Endothelial cell of umbilical vein (primary cell): ENCODE results near the gene DTD1. TPM values are rescaled to one million over a fixed set of nuclear protein-coding genes. Genes with fewer than 3 reads are reported as not detected.

Experiments
- BruUV-seq: library from RNA; stranded (reverse); fragments of 400-500 nt; replicated peaks from 2 replicates; lab custom pipeline; 2021; lab: Mats Ljungman, UMichigan
- CTCF ChIA-PET: fragments of 300-600, 350-600 bp; sonication (Branson Sonifier 250); formaldehyde crosslinking; loops from one replicate; lab custom pipeline; 2021; ENCODE audit warnings: antibody characterized with exemption, inconsistent platforms; lab: Charles Lee
- POLR2A ChIA-PET: fragments of 300-600, 350-600 bp; sonication (Branson Sonifier 250); formaldehyde crosslinking; loops from one replicate; lab custom pipeline; 2021; ENCODE audit warnings: antibody characterized with exemption, inconsistent platforms; lab: Charles Lee
- DNase-seq: peaks from one replicate; pipeline ENCODE4 v3.0.0-alpha.2; 2011; ENCODE audit warnings: low read depth, low spot score
- FAIRE-seq: peaks from 2 replicates; lab custom pipeline; 2011; peaks lifted over from hg19 to GRCh38; lab: Jason Lieb, UNC
- H2AFZ ChIP-seq: 2 replicates; pipeline ENCODE4 v1.6.0; 2012; ENCODE audit warnings: low read depth, low read length, control low read depth, inconsistent platforms
- H3K27ac ChIP-seq: 2 replicates; pipeline ENCODE4 v1.5.1; 2011; ENCODE audit warnings: low read depth, mild to moderate bottlenecking, control low read depth, low read length, moderate library complexity; ENCODE audit not compliant: insufficient read depth
- H3K27me3 ChIP-seq, 2 experiments: 2 replicates each; pipeline versions ENCODE4 v1.6.0 to v1.6.1; 2011; ENCODE audit warnings: low read length in 2 of 2, mixed read lengths in 1 of 2; ENCODE audit not compliant: control insufficient read depth in 2 of 2, insufficient read depth in 2 of 2
- H3K36me3 ChIP-seq, 2 experiments: 2 replicates in 1 of 2; 3 replicates in 1 of 2; pipeline ENCODE4 v1.5.1; 2011; ENCODE audit warnings: low read length in 2 of 2, mild to moderate bottlenecking in 1 of 2, moderate library complexity in 1 of 2; ENCODE audit not compliant: control insufficient read depth in 2 of 2, insufficient read depth in 2 of 2; ENCODE audit errors: extremely low read depth in 1 of 2
- H3K4me1 ChIP-seq: 3 replicates; pipeline ENCODE4 v1.5.1; 2011; ENCODE audit warnings: mild to moderate bottlenecking, low read length; ENCODE audit not compliant: control insufficient read depth, insufficient read depth; ENCODE audit errors: extremely low read depth
- H3K4me2 ChIP-seq: 2 replicates; pipeline ENCODE4 v1.6.1; 2011; ENCODE audit warnings: low read length, control low read depth, mixed read lengths; ENCODE audit not compliant: insufficient read depth
- H3K4me3 ChIP-seq, 3 experiments: fragments of 200-600 bp in 1 of 3; sonication (generic), shearing (Covaris generic) in 1 of 3; replicated peaks in 1 of 3; 2 replicates each; pipeline ENCODE4 v1.5.1; 2011 to 2016; ENCODE audit warnings: control low read depth in 3 of 3, low read length in 3 of 3, mild to moderate bottlenecking in 2 of 3, inconsistent platforms in 1 of 3, low read depth in 1 of 3, moderate library complexity in 1 of 3; ENCODE audit not compliant: insufficient read depth in 1 of 3
- H3K79me2 ChIP-seq: 2 replicates; pipeline ENCODE4 v1.6.0; 2012; ENCODE audit warnings: low read length, inconsistent platforms; ENCODE audit not compliant: control insufficient read depth, insufficient read depth
- H3K9ac ChIP-seq: replicated peaks from 2 replicates; pipeline ENCODE3; 2011; ENCODE audit warnings: low read length, control low read depth; ENCODE audit not compliant: insufficient read depth; ENCODE audit errors: extremely low read depth
- H3K9me1 ChIP-seq: replicated peaks from 3 replicates; pipeline ENCODE4 v1.6.0; 2011; ENCODE audit warnings: mild to moderate bottlenecking, low read length; ENCODE audit not compliant: control insufficient read depth, insufficient read depth; ENCODE audit errors: extremely low read depth
- H3K9me3 ChIP-seq: replicated peaks from 2 replicates; pipeline ENCODE4 v1.5.1; 2012; ENCODE audit warnings: low read length, inconsistent platforms; ENCODE audit not compliant: control insufficient read depth, insufficient read depth
- H4K20me1 ChIP-seq: replicated peaks from 2 replicates; pipeline ENCODE3; 2011; ENCODE audit warnings: mild to moderate bottlenecking, low read length; ENCODE audit not compliant: control insufficient read depth, insufficient read depth; ENCODE audit errors: extremely low read depth
- CTCF ChIP-seq, 2 donors: IDR thresholded peaks; 1 replicate in 1 of 2; 2 replicates in 1 of 2; pipeline ENCODE4 v1.5.1; 2011; ENCODE audit warnings: low read length in 2 of 2, mild to moderate bottlenecking in 2 of 2, moderate library complexity in 2 of 2, control low read depth in 1 of 2, inconsistent platforms in 1 of 2, low read depth in 1 of 2; ENCODE audit not compliant: insufficient read depth in 1 of 2; ENCODE audit errors: extremely low read depth in 1 of 2
- EZH2 ChIP-seq: IDR thresholded peaks from 2 replicates; pipeline ENCODE4 v1.6.1; 2012; ENCODE audit warnings: borderline replicate concordance, low read depth, mild to moderate bottlenecking, moderate library complexity, low read length, inconsistent platforms; ENCODE audit not compliant: severe bottlenecking
- FOS ChIP-seq: IDR thresholded peaks from 2 replicates; pipeline ENCODE4 v1.6.1; 2011; ENCODE audit warnings: mild to moderate bottlenecking, low read length, moderate library complexity, borderline replicate concordance; ENCODE audit not compliant: insufficient read depth
- GATA2 ChIP-seq: IDR thresholded peaks from 2 replicates; pipeline ENCODE4 v1.7.0; 2011; ENCODE audit warnings: low read depth, mild to moderate bottlenecking, moderate library complexity, mixed read lengths, low read length; ENCODE audit not compliant: insufficient read length, insufficient read depth
- JUN ChIP-seq: IDR thresholded peaks from 2 replicates; pipeline ENCODE4 v1.6.1; 2011; ENCODE audit warnings: borderline replicate concordance, low read depth; ENCODE audit not compliant: insufficient read length, insufficient read depth
- MAX ChIP-seq: IDR thresholded peaks from 2 replicates; pipeline ENCODE4 v1.6.1; 2011; ENCODE audit not compliant: insufficient read depth, insufficient read length
- MYC ChIP-seq: IDR thresholded peaks from one replicate; pipeline ENCODE4 v1.6.1; 2011; ENCODE audit warnings: mild to moderate bottlenecking, low read depth, low read length
- POLR2A ChIP-seq: IDR thresholded peaks from 2 replicates; pipeline ENCODE4 v1.6.1; 2012; ENCODE audit warnings: low read depth, mild to moderate bottlenecking, control low read depth, low read length
- POLR2AphosphoS5 ChIP-seq: IDR thresholded peaks from 2 replicates; pipeline ENCODE4 v1.6.1; 2012; ENCODE audit warnings: low read depth, mild to moderate bottlenecking, control low read depth, low read length, moderate library complexity; ENCODE audit not compliant: insufficient read depth
- dilution Hi-C: fragments of 300-500 bp; cut with MboI; formaldehyde crosslinking; loops from one replicate; pipeline ENCODE4 v1.15.0; 2019; ENCODE audit warnings: low sequenced_read_pairs; ENCODE audit not compliant: extremely low pct_ligation_motif_present
- intact Hi-C: fragments of 100-400 bp; cut with micrococcal nuclease; formaldehyde crosslinking; loops from one replicate; pipeline ENCODE4 v1.10.0; 2022
- polyA plus RNA-seq, 4 experiments: library from polyadenylated mRNA; depleted of rRNA in 3 of 4; stranded (reverse) in 3 of 4; unstranded in 1 of 4; fragments of >200 nt; gene quantifications; 2 replicates each; pipeline versions ENCODE4 v1.2.1 to v1.2.3, GENCODE V29; 2011 to 2012; ENCODE audit warnings: missing spikeins in 1 of 4
- total RNA-seq: library from RNA; stranded (reverse); gene quantifications from 2 replicates; pipeline ENCODE4 v1.2.3, GENCODE V29; 2021

DTD1 gene
- total and polyA plus RNA-seq, 2 donors (not counting 3 experiments of a cell fraction or from before 2014, with no cell fraction given): 48.2 to 50.8 TPM

- Histone ChIP-seq H3K9ac (no peak overlapping the region), H3K4me3 (no peak overlapping the region), H4K20me1 (no peaks in the 10 kb centered on the region), H3K36me3 (no peaks in the 10 kb centered on the region), H3K9me3 (no peaks in the 10 kb centered on the region), H2AFZ (no peak overlapping the region), H3K79me2 (no peaks in the 10 kb centered on the region), H3K27ac (no peak overlapping the region), H3K27me3 (no peaks in the 10 kb centered on the region), H3K4me1 (no peaks in the 10 kb centered on the region), H3K4me2 (no peak overlapping the region), H3K9me1 (no peaks in the 10 kb centered on the region)
- dilution Hi-C loops (no loop called here), intact Hi-C loops (no loop called here)
- TF ChIP-seq JUN (no peak), MAX (no peak), CTCF (IDR thresholded peaks at IDR 0.05; ENCODE audit: extremely low read depth in 1 of 2, insufficient read depth in 1 of 2, low read depth in 1 of 2, low read length in 2 of 2) (no peak), MYC (no peak), EZH2 (no peak), POLR2AphosphoS5 (no peak), FOS (no peak), GATA2 (no peak), POLR2A (no peak)
- no peak for FAIRE-seq
- no TSS peak for BruUV-seq
- DNase-seq: no peak
- ChIA-PET POLR2A (no interaction called here), CTCF (interaction anchor here (1.0 to 1.4 kb wide), 2 partner anchors 9 to 37 kb away, joined by 3 read pairs; no protein-coding TSS in a partner anchor)
Measured at GRCh38 chr20:18669241-18670019, 81.6 kb downstream of the DTD1 start.
